Stimulated activated CD8-positive, alpha-beta memory T cell treated with anti-CD3 and anti-CD28 coated beads, Interleukin-7, amount 100 ng/mL, for 1 hour (primary cell): Measurements from ENCODE around the gene ZNF407.
A peak's percentile ranks its signal among the peaks of the same experiment; 100 is the strongest.
"Not testable (repeated sequence)": the region's sequence is repeated elsewhere in the genome, so short reads cannot be mapped to it uniquely, and the experiment has no call there.

Experiments
- DNase-seq, 2 donors: peaks; one replicate each; pipeline ENCODE4 v3.0.0-alpha.2; 2020; ENCODE audit warnings: low read depth in 2 of 2

Gene ZNF407, protein sequence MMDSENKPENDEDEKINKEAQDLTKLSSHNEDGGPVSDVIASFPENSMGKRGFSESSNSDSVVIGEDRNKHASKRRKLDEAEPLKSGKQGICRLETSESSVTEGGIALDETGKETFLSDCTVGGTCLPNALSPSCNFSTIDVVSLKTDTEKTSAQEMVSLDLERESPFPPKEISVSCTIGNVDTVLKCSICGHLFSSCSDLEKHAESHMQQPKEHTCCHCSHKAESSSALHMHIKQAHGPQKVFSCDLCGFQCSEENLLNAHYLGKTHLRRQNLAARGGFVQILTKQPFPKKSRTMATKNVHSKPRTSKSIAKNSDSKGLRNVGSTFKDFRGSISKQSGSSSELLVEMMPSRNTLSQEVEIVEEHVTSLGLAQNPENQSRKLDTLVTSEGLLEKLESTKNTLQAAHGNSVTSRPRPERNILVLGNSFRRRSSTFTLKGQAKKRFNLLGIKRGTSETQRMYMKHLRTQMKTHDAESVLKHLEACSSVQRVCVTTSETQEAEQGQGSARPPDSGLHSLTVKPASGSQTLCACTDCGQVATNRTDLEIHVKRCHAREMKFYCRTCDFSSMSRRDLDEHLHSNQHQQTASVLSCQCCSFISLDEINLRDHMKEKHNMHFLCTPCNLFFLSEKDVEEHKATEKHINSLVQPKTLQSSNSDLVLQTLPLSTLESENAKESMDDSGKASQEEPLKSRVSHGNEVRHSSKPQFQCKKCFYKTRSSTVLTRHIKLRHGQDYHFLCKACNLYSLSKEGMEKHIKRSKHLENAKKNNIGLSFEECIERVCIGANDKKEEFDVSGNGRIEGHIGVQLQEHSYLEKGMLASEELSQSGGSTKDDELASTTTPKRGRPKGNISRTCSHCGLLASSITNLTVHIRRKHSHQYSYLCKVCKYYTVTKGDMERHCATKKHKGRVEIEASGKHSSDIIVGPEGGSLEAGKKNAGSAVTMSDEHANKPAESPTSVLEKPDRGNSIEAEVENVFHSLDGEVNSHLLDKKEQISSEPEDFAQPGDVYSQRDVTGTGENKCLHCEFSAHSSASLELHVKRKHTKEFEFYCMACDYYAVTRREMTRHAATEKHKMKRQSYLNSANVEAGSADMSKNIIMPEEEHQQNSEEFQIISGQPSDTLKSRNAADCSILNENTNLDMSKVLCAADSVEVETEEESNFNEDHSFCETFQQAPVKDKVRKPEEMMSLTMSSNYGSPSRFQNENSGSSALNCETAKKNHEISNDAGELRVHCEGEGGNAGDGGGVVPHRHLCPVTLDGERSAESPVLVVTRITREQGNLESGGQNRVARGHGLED (N-terminal part only)

GRCh38 chr18:74597662-74598349 lies at the start of gene ZNF407:
TSS of gene ZNF407 (plus strand) at chr18:74597870. CDS start at chr18:74631020, 33,150 bp downstream.
- peak; percentile 70 to 76 for DNase-seq

DNA sequence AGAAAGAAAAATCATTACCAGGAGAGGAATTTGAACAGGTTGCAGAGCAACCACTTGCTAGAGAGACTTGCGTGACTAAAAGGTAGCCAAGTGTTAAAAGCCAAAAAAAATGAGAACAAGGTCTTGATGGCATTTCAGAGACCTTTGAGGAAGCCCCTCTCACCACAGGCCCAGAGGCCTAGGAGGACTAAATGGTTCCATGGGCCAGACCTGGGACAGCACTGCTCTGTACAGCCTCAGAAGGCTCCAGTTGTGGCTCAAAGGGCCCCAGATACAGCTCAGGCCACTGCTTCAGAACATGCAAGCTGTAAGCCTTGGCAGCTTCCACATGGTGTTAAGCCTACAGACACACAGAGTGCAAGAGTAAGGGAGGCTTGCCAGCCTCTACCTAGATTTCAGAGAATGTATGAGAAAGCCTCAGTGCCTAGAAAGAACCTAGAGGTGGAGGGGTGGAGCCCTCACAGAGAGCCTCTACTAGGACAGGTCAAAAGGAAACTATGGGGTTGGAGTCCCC lies 48.0 kb upstream of the ZNF407 start:
- DNase-seq, result no peak

DNA sequence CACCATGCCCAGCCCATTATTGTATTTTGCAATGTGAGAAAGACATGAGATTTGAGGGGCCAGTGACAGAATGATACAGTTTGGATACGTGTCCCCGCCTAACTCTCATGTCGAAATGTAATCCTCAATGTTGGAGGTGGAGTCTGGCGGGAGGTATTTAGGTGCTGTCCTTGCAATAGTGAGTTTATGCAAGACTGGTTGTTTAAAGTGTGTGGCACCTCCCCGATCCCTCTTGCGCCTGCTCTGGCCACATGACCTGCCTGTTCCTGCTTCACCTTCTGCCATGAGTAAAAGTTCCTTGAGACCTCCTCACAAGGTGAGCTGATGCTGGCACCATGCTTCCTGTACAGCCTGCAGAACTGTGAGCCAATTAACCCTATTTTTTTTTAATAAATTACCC lies 46.8 kb upstream of the ZNF407 start:
- no peak for DNase-seq

GRCh38 chr18:74551452-74551851 lies 46.2 kb upstream of the ZNF407 start:
- no peak for DNase-seq

GRCh38 chr18:74551936-74552555 lies 45.6 kb upstream of the ZNF407 start:
- DNase-seq, result peak; percentile 43 to 62

- no peak for DNase-seq
Measured at GRCh38 chr18:74556126-74556525, 41.5 kb upstream of the ZNF407 start.

GRCh38 chr18:74558096-74558495 lies 39.6 kb upstream of the ZNF407 start:
- no peak for DNase-seq

DNA sequence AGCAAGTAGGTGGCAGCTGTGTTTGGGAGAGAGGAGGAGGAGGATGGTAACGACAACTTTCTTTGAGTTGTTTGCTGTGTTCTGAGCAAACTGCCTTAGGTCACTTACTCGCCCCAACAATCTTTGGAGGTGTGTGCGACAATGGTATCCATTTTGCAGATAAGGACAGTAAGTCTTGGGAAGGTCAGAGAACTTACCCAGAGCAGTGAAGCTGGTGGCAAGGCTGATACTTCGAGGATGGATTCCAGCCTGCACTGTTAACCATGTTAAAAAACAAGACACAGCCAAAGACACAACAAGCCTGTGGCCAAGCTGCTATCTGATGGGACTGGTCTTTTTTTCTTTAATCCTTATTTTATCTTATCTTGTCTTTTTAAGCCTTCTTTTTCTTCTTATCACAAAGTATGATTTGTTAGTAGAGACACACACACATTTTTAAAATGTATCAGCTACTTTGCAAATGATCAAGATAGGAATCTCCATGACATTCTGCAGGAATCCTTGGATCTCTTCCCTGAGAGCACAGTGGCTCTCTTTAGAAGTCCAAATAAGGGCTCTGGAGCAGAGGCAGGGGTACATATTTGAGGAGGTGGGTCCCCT lies 35.4 kb upstream of the ZNF407 start:
- DNase-seq, result no peak

DNA sequence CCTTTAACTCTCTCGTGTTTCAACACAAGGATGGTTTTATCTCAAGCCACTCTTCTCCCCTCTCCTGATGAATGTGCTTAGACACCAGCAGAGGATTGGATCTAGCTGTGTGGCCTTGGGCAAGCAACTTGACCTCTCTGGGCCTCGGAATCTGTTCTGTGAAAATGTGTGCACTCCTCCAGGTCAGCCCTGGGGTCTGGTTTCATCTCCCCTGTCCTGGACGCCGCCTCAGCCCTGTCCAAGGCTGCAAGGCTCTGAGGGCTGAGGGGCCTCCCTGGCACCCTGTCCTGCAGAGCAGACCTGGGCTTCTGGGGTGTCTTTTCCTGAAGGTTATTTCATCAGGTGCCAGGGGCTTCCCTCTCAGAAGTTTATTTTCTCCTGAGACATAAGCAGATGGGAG lies 34.9 kb upstream of the ZNF407 start:
- DNase-seq, result no peak

GRCh38 chr18:74563999-74564398 lies 33.7 kb upstream of the ZNF407 start:
- no peak for DNase-seq

DNA sequence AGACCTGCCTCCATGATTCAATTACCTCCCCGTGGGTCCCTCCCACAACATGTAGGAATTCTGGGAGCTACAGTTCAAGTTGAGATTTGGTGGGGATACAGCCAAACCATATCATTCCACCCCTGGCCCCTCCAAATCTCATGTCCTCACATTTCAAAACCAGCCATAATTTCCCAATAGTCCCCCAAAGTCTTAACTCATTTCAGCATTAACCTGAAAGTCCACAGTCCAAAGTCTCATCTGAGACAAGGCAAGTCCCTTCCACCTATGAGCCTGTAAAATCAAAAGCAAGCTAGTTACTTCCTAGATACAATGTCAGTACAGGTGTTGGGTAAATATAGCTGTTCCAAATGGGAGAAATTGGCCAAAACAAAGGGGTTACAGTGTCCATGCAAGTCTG lies 32.5 kb upstream of the ZNF407 start:
- DNase-seq, result not testable (repeated sequence)

- not testable (repeated sequence) for DNase-seq
Measured at GRCh38 chr18:74565993-74566392, 31.7 kb upstream of the ZNF407 start.

DNA sequence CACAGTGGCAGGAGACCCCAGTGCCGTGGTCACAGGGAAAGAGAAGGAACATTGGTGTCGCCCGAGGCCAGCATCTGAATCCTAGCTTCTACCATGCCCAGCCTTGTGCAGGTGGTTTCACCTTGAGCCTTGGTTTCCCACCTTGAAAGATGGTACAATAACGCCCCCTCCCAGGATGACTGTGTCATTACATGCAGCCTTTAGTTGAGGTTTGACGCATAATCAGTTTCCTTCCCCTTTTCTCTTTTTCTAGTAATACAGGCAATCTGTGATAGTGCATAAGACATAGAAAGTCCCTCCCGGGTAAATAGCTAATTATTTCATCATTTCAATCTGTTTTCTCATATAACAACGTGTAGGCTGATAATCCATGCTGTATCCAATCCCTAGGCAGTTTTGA lies 29.8 kb upstream of the ZNF407 start:
- DNase-seq, result no peak

GRCh38 chr18:74569401-74569800 lies 28.3 kb upstream of the ZNF407 start:
- DNase-seq, result no peak

DNA sequence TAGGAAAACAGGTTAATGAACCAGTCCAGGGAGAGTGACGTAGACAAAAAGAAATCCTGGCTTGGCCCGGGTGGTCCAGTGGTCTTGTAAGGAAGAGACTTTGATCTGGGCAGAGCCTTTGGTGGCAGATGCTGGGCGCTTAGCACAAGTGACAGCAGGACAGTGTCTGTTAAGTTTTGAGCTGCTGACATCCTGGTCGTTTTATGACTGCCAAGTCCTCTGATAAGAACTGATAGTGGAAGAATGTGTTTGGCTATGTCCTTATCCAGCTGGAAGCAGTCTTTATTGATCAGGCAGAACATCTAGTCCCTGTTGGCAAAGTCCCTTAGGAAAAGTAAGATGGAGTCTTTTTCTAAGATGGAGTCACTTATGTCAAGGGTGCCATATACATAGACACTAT lies 27.4 kb upstream of the ZNF407 start:
- DNase-seq, result no peak

DNA sequence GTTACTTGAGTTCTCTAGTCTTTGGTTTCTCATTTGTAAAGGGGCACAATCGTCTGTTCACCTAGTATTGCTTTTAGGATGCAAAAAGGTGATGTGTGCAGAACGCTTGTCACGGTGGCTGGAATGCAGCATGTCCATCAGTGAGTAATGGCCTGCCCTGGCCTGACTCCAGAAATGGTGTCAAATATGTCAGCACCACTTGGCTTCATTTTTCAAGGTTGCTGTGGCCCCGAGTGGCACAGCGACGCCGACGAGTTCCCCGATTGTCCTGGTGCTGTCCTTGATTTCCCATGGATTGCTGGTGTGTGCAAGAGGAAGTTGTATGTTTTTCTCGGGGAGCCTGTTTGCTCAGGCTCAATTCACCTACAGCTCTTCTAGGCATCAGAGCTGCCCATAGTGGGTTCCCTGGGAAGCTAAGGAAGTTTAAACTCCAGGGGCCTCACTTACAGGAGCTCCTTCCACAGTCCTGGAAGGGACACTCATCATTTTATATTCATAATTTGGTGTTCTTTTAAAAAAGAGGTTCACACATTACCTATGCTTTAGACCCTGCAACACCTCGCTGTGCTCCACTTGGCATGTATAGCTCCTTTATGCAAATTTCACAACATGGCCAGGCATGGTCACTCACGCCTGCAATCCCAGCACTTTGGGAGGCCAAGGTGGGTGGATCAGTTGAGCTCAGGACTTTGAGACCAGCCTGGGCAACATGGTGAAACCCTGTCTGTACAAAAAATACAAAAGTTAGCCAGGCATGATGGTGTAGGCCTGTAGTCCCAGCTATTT lies 25.6 kb upstream of the ZNF407 start:
- no peak for DNase-seq

GRCh38 chr18:74573053-74573452 lies 24.6 kb upstream of the ZNF407 start:
- no peak for DNase-seq

DNA sequence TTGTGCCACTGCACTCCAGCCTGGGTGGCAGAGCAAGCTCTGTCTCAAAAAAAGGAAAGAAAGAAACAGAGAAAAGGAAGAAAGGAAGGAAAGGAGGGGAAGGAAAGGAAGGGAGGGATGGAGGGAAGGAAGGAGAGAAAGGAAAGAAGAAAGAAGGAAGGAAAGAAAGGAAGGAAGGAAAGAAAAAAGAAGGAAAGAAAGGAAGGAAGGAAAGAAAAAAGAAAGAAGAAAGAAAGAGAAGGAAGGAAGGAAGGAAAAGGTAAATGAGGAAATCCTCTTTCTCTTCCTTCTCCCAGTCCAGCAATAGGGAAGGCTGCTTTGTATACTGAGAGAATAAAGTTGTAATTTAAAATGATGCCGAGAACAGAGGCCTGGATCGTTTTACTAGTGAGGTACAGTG lies 22.8 kb upstream of the ZNF407 start:
- DNase-seq, result no peak

GRCh38 chr18:74577019-74577418 lies 20.7 kb upstream of the ZNF407 start:
- DNase-seq, result no peak
